ENCODE measurements around the gene PTPN1.
"Not testable (repeated sequence)": the region's sequence is repeated elsewhere in the genome, so short reads cannot be mapped to it uniquely, and the experiment has no call there.

PTPN1 gene

DNA sequence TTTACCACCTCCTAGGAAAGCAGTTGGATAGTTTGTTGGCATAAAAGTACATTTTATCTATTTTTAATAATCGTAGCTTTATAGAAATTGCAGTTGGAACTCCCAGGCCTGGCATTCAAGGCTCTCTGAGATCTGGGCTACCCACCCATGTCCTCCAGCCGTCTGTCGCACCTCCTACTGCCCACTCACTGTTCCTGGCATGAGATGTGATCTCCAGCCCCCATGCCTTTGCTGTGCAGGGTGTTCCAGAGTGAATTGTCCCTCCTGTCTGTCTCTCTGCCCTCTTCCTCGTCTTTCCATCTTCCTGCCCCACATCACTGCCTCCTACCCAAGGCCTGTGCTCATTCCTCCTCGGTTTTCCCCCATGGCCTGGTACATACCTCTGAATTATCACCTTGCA is 50.7 kb downstream of the PTPN1 start:
- H3K36me3 ChIP-seq (ENCODE audit: control insufficient read depth, insufficient read depth, low read length): peaks cover 25% of the 10 kb centered on the region
- H3K9ac ChIP-seq (ENCODE audit: low read length): no peak overlapping the region
- no peaks in the 10 kb centered on the region for H3K9me3 ChIP-seq (ENCODE audit: control insufficient read depth, insufficient read depth, low read depth, low read length)
- H3K27ac ChIP-seq (ENCODE audit: low read depth, low read length): no peak overlapping the region; the same call in 1 of the 2 replicates
- H3K4me1 ChIP-seq (ENCODE audit: control insufficient read depth, insufficient read depth, low read length): peaks cover 16% of the 10 kb centered on the region; the same call in 1 of the 2 replicates
- no peaks in the 10 kb centered on the region for H3K27me3 ChIP-seq (ENCODE audit: control insufficient read depth, insufficient read depth, low read length)
- no peak overlapping the region for H3K4me3 ChIP-seq (ENCODE audit: low read depth, low read length)

- Histone ChIP-seq H3K4me1 (ENCODE audit: control insufficient read depth, insufficient read depth, low read length) (peaks cover 16% of the 10 kb centered on the region; the same call in 1 of the 2 replicates), H3K36me3 (ENCODE audit: control insufficient read depth, insufficient read depth, low read length) (peaks cover 30% of the 10 kb centered on the region), H3K4me3 (ENCODE audit: low read depth, low read length) (no peak overlapping the region), H3K9me3 (ENCODE audit: control insufficient read depth, insufficient read depth, low read depth, low read length) (no peaks in the 10 kb centered on the region), H3K9ac (ENCODE audit: low read length) (no peak overlapping the region), H3K27ac (ENCODE audit: low read depth, low read length) (peak overlapping the region; percentile 59), H3K27me3 (ENCODE audit: control insufficient read depth, insufficient read depth, low read length) (no peaks in the 10 kb centered on the region)
Observed at GRCh38 chr20:50561379-50562078, 51.3 kb downstream of the PTPN1 start.

- H3K27me3 ChIP-seq (ENCODE audit: control insufficient read depth, insufficient read depth, low read length): no peaks in the 10 kb centered on the region
- peaks cover 16% of the 10 kb centered on the region; the same call in 1 of the 2 replicates for H3K4me1 ChIP-seq (ENCODE audit: control insufficient read depth, insufficient read depth, low read length)
- no peaks in the 10 kb centered on the region for H3K9me3 ChIP-seq (ENCODE audit: control insufficient read depth, insufficient read depth, low read depth, low read length)
- no peak overlapping the region for H3K27ac ChIP-seq (ENCODE audit: low read depth, low read length)
- H3K36me3 ChIP-seq (ENCODE audit: control insufficient read depth, insufficient read depth, low read length): peaks cover 30% of the 10 kb centered on the region
- H3K9ac ChIP-seq (ENCODE audit: low read length): no peak overlapping the region
- no peak overlapping the region for H3K4me3 ChIP-seq (ENCODE audit: low read depth, low read length)
Observed at GRCh38 chr20:50562262-50562701, 52.1 kb downstream of the PTPN1 start.

DNA sequence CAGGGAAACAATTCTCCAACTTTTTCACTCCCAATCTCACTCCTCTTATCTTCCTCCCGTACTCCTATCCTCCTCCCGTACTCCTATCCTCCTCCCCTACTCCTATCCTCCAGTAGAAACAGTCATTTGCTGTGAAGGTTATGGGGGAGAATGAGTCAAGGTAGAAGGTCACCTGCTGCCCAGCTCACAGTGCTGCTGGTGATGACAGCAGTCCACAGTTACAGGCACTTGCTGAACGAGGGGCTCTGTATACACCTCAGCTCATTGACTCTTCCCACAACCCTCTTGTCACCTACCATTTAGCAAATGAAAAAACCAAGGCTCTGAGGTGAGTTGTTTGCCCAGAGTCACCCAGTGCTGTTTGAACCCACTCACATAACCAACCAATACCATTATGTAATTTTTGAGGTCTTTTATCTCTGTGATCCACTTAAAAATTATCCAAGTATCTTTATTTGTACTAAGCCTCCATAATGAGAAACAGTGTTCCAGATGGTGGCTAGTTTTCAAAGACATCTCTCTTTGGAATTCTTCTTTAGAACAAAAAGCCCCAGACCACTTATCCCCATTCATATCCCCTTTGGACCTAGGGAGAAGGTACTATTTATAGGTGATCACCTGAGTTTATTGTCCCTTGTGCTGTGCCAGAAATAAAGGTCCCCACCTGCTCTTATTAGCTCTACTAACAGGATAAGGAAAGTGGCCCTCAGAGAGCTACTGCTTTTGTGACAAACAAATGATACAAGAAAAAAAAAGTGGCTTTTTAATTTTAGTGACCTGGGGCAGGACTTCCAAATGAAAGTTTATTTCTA is 53.2 kb downstream of the PTPN1 start:
- Histone ChIP-seq H3K9me3 (ENCODE audit: control insufficient read depth, insufficient read depth, low read depth, low read length) (no peaks in the 10 kb centered on the region), H3K36me3 (ENCODE audit: control insufficient read depth, insufficient read depth, low read length) (peaks cover 39% of the 10 kb centered on the region), H3K4me3 (ENCODE audit: low read depth, low read length) (no peak overlapping the region), H3K27me3 (ENCODE audit: control insufficient read depth, insufficient read depth, low read length) (no peaks in the 10 kb centered on the region), H3K9ac (ENCODE audit: low read length) (no peak overlapping the region), H3K27ac (ENCODE audit: low read depth, low read length) (no peak overlapping the region), H3K4me1 (ENCODE audit: control insufficient read depth, insufficient read depth, low read length) (peaks cover 16% of the 10 kb centered on the region; the same call in 1 of the 2 replicates)

DNA sequence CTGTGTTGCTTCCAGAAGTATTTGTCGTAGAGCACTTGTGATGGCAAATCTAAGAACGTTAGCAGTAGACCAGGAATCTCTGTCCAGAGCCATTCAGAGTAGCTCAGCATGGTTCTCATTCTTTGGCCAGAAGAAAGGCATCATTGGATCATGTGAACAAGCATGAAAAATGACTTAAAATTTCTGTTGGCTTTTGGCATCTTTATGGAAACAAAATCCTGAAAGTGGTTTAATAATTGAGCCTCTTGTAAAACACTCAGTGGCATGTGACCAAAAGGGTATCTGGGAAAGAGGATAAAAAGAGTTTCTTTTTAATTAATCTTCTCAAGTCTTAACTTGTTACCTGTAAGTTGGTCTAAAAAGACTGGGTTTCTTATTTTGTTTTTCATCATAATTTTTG is 55.2 kb downstream of the PTPN1 start:
- no peak overlapping the region for H3K9ac ChIP-seq (ENCODE audit: low read length)
- peaks cover 16% of the 10 kb centered on the region; the same call in 1 of the 2 replicates for H3K4me1 ChIP-seq (ENCODE audit: control insufficient read depth, insufficient read depth, low read length)
- no peaks in the 10 kb centered on the region for H3K9me3 ChIP-seq (ENCODE audit: control insufficient read depth, insufficient read depth, low read depth, low read length)
- H3K27ac ChIP-seq (ENCODE audit: low read depth, low read length): no peak overlapping the region
- no peaks in the 10 kb centered on the region for H3K27me3 ChIP-seq (ENCODE audit: control insufficient read depth, insufficient read depth, low read length)
- peaks cover 53% of the 10 kb centered on the region for H3K36me3 ChIP-seq (ENCODE audit: control insufficient read depth, insufficient read depth, low read length)
- H3K4me3 ChIP-seq (ENCODE audit: low read depth, low read length): no peak overlapping the region

DNA sequence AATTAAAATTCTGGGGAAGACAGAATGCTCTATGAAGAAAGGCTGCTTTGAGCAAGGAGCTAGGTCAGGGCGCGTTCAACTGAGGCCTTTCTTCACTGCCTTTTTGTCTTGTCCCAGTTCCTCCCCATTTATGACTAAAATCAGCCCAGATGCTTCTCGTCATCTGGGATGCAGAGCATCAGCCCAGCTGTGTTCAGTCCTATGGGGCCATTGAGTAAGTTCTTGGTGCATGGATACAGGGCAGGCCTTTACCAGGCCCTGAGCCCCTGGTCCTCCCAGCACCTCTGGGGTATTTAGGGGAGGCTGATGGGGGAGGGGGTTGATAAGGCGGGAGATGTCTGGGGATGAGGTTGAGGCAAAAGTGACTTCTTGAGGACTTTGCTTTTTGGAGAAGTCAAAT is 55.7 kb downstream of the PTPN1 start:
- H3K27ac ChIP-seq (ENCODE audit: low read depth, low read length): no peak overlapping the region
- H3K9ac ChIP-seq (ENCODE audit: low read length): no peak overlapping the region
- H3K27me3 ChIP-seq (ENCODE audit: control insufficient read depth, insufficient read depth, low read length): no peaks in the 10 kb centered on the region
- peaks cover 53% of the 10 kb centered on the region for H3K36me3 ChIP-seq (ENCODE audit: control insufficient read depth, insufficient read depth, low read length)
- H3K9me3 ChIP-seq (ENCODE audit: control insufficient read depth, insufficient read depth, low read depth, low read length): no peaks in the 10 kb centered on the region
- H3K4me3 ChIP-seq (ENCODE audit: low read depth, low read length): no peak overlapping the region
- H3K4me1 ChIP-seq (ENCODE audit: control insufficient read depth, insufficient read depth, low read length): peaks cover 14% of the 10 kb centered on the region; the same call in 1 of the 2 replicates

- Histone ChIP-seq H3K4me1 (ENCODE audit: control insufficient read depth, insufficient read depth, low read length) (no peaks in the 10 kb centered on the region), H3K9ac (ENCODE audit: low read length) (no peak overlapping the region), H3K27ac (ENCODE audit: low read depth, low read length) (no peak overlapping the region), H3K36me3 (ENCODE audit: control insufficient read depth, insufficient read depth, low read length) (peaks cover 46% of the 10 kb centered on the region), H3K9me3 (ENCODE audit: control insufficient read depth, insufficient read depth, low read depth, low read length) (no peaks in the 10 kb centered on the region), H3K27me3 (ENCODE audit: control insufficient read depth, insufficient read depth, low read length) (no peaks in the 10 kb centered on the region), H3K4me3 (ENCODE audit: low read depth, low read length) (no peak overlapping the region)
Observed at GRCh38 chr20:50567860-50568548, 57.8 kb downstream of the PTPN1 start.

GRCh38 chr20:50568549-50568942 is 58.4 kb downstream of the PTPN1 start:
- no peaks in the 10 kb centered on the region for H3K4me1 ChIP-seq (ENCODE audit: control insufficient read depth, insufficient read depth, low read length)
- no peak overlapping the region for H3K9ac ChIP-seq (ENCODE audit: low read length)
- no peak overlapping the region for H3K4me3 ChIP-seq (ENCODE audit: low read depth, low read length)
- no peaks in the 10 kb centered on the region for H3K9me3 ChIP-seq (ENCODE audit: control insufficient read depth, insufficient read depth, low read depth, low read length)
- H3K36me3 ChIP-seq (ENCODE audit: control insufficient read depth, insufficient read depth, low read length): peaks cover 46% of the 10 kb centered on the region
- no peak overlapping the region for H3K27ac ChIP-seq (ENCODE audit: low read depth, low read length)
- no peaks in the 10 kb centered on the region for H3K27me3 ChIP-seq (ENCODE audit: control insufficient read depth, insufficient read depth, low read length)

DNA sequence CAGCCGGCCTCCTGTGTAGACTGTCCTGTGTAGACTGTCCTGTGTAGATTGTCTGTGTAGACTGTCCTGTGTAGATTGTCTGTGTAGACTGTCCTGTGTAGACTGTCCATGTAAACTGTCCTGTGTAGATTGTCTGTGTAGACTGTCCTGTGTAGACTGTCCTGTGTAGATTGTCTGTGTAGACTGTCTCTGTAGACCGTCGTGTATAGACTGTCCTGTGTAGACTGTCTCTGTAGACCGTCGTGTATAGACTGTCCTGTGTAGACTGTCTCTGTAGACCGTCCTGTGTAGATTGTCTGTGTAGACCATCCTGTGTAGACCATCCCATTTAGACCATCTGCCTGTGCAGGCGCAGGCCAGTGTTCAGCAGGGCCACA is 59.3 kb downstream of the PTPN1 start:
- H3K9ac ChIP-seq (ENCODE audit: low read length); H3K9me3 ChIP-seq (ENCODE audit: control insufficient read depth, insufficient read depth, low read depth, low read length); H3K4me1 ChIP-seq (ENCODE audit: control insufficient read depth, insufficient read depth, low read length); H3K27me3 ChIP-seq (ENCODE audit: control insufficient read depth, insufficient read depth, low read length); H3K4me3 ChIP-seq (ENCODE audit: low read depth, low read length): not testable (repeated sequence)
- 0 out of 2 replicates have a peak overlapping the region, but pooled peaks have one; percentile 9 for H3K27ac ChIP-seq (ENCODE audit: low read depth, low read length)
- peaks cover 53% of the 10 kb centered on the region for H3K36me3 ChIP-seq (ENCODE audit: control insufficient read depth, insufficient read depth, low read length)

GRCh38 chr20:50569864-50570836 is 60.0 kb downstream of the PTPN1 start:
- H3K9ac ChIP-seq (ENCODE audit: low read length): no peak overlapping the region
- no peaks in the 10 kb centered on the region for H3K4me1 ChIP-seq (ENCODE audit: control insufficient read depth, insufficient read depth, low read length)
- 0 out of 2 replicates have a peak overlapping the region, but pooled peaks have one; percentile 9 for H3K27ac ChIP-seq (ENCODE audit: low read depth, low read length)
- no peaks in the 10 kb centered on the region for H3K9me3 ChIP-seq (ENCODE audit: control insufficient read depth, insufficient read depth, low read depth, low read length)
- no peaks in the 10 kb centered on the region for H3K27me3 ChIP-seq (ENCODE audit: control insufficient read depth, insufficient read depth, low read length)
- no peak overlapping the region for H3K4me3 ChIP-seq (ENCODE audit: low read depth, low read length)
- H3K36me3 ChIP-seq (ENCODE audit: control insufficient read depth, insufficient read depth, low read length): peaks cover 54% of the 10 kb centered on the region

Measured in HUES6 (cell line).